ENCODE data around the gene LY6G6F. TPM values are rescaled to one million over a fixed set of nuclear protein-coding genes. Genes with fewer than 3 reads are reported as not detected.

Gene LY6G6F
- total RNA-seq, 1 donor from 2014 or later: not detected

DNA sequence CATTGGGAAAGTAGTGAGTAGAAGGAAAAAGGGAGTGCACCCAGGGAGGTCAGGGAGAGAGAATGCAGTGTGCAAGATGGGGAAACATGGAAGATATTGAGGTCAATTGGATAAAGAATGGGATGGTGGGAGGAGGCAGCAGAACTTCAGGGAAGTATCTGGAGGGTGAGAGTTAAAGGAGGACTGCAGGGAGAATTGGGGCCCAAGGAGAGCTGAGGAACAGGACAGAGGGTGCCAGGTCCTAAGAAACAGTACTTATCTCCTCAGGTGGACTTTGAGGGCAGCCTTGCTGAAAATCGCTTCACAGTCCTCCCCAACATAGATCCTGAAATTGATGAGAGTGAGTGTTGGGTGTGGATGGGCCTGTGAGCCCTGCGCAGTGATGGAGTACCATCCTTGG lies 51.6 kb downstream of the LY6G6F start:
- Mint-ChIP-seq H3K9me3 (ENCODE audit: unreplicated experiment) (no peaks in the 10 kb centered on the region), H3K4me3 (ENCODE audit: unreplicated experiment) (no peak overlapping the region), H3K27me3 (ENCODE audit: unreplicated experiment) (no peaks in the 10 kb centered on the region), H3K4me1 (ENCODE audit: unreplicated experiment) (peaks cover under 1% of the 10 kb centered on the region), H3K27ac (ENCODE audit: unreplicated experiment) (no peak overlapping the region), H3K36me3 (ENCODE audit: unreplicated experiment) (peaks cover 13% of the 10 kb centered on the region)
- TF ChIP-seq, protein P1, sequence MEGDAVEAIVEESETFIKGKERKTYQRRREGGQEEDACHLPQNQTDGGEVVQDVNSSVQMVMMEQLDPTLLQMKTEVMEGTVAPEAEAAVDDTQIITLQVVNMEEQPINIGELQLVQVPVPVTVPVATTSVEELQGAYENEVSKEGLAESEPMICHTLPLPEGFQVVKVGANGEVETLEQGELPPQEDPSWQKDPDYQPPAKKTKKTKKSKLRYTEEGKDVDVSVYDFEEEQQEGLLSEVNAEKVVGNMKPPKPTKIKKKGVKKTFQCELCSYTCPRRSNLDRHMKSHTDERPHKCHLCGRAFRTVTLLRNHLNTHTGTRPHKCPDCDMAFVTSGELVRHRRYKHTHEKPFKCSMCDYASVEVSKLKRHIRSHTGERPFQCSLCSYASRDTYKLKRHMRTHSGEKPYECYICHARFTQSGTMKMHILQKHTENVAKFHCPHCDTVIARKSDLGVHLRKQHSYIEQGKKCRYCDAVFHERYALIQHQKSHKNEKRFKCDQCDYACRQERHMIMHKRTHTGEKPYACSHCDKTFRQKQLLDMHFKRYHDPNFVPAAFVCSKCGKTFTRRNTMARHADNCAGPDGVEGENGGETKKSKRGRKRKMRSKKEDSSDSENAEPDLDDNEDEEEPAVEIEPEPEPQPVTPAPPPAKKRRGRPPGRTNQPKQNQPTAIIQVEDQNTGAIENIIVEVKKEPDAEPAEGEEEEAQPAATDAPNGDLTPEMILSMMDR (IDR thresholded peaks at IDR 0.05): no peak
- no peak for DNase-seq (ENCODE audit: extremely low spot score, unreplicated experiment)

Small RNA genes within 50 kb of the gene (microRNA-seq; reads per million reads assigned to microRNA genes)
- not detected for gene MIR4646 (ENCODE audit: unreplicated experiment)

Other genes with a start within 250 kb of the LY6G6F start
- gene MICB, start 208.7 kb upstream of the LY6G6F start, total RNA-seq: 12.1 and 13.8 TPM in 2 replicates
- gene MCCD1, start 177.9 kb upstream of the LY6G6F start, total RNA-seq: not detected in 2 replicates
- gene DDX39B, start 164.9 kb upstream of the LY6G6F start, total RNA-seq: 315 and 331 TPM in 2 replicates
- gene ATP6V1G2, start 160.3 kb upstream of the LY6G6F start, total RNA-seq: 8.8 and 9.0 TPM in 2 replicates
- 28.7 and 33.2 TPM in 2 replicates for gene NFKBIL1, start 159.3 kb upstream of the LY6G6F start, total RNA-seq
- not detected in 2 replicates for gene LTA, start 134.6 kb upstream of the LY6G6F start, total RNA-seq
- not detected in 2 replicates for gene TNF, start 131.3 kb upstream of the LY6G6F start, total RNA-seq
- gene LTB, start 124.4 kb upstream of the LY6G6F start, total RNA-seq: not detected in 2 replicates
- not detected in 2 replicates for gene LST1, start 120.6 kb upstream of the LY6G6F start, total RNA-seq
- gene NCR3, start 113.9 kb upstream of the LY6G6F start, total RNA-seq: not detected in 2 replicates
- gene AIF1, start 91.6 kb upstream of the LY6G6F start, total RNA-seq: not detected in 2 replicates
- 189 and 205 TPM in 2 replicates for gene PRRC2A, start 86.2 kb upstream of the LY6G6F start, total RNA-seq
- gene BAG6, start 54.2 kb upstream of the LY6G6F start, total RNA-seq: 382 and 386 TPM in 2 replicates
- gene APOM, start 51.0 kb upstream of the LY6G6F start, total RNA-seq: 2.2 and 4.0 TPM in 2 replicates
- gene C6orf47, start 46.1 kb upstream of the LY6G6F start, total RNA-seq: 21.5 and 23.0 TPM in 2 replicates
- gene GPANK1, start 41.9 kb upstream of the LY6G6F start, total RNA-seq: 17.0 and 18.7 TPM in 2 replicates
- gene CSNK2B, start 40.8 kb upstream of the LY6G6F start, total RNA-seq: 142 and 163 TPM in 2 replicates
- gene LY6G5B, start 36.9 kb upstream of the LY6G6F start, total RNA-seq: 14.0 and 17.6 TPM in 2 replicates
- 3.9 and 5.0 TPM in 2 replicates for gene LY6G5C, start 25.8 kb upstream of the LY6G6F start, total RNA-seq
- 46.6 and 50.5 TPM in 2 replicates for gene ABHD16A, start 3.5 kb upstream of the LY6G6F start, total RNA-seq
- gene LY6G6D, start 8.5 kb downstream of the LY6G6F start, total RNA-seq: not detected in 2 replicates
- gene LY6G6C, start 14.9 kb downstream of the LY6G6F start, total RNA-seq: not detected in 2 replicates
- gene MPIG6B, start 16.5 kb downstream of the LY6G6F start, total RNA-seq: not detected in 2 replicates
- gene DDAH2, start 22.4 kb downstream of the LY6G6F start, total RNA-seq: 91.4 and 96.3 TPM in 2 replicates
- 230 and 242 TPM in 2 replicates for gene CLIC1, start 29.7 kb downstream of the LY6G6F start, total RNA-seq
- 18.4 and 20.9 TPM in 2 replicates for gene MSH5, start 33.1 kb downstream of the LY6G6F start, total RNA-seq
- gene SAPCD1, start 55.8 kb downstream of the LY6G6F start, total RNA-seq: 2.5 and 3.4 TPM in 2 replicates
- 0.50 and 0.94 TPM in 2 replicates for gene VWA7, start 70.5 kb downstream of the LY6G6F start, total RNA-seq
- 73.0 and 73.4 TPM in 2 replicates for gene VARS1, start 88.9 kb downstream of the LY6G6F start, total RNA-seq
- gene LSM2, start 100.1 kb downstream of the LY6G6F start, total RNA-seq: 50.6 and 54.3 TPM in 2 replicates
- 1.1 and 1.7 TPM in 2 replicates for gene HSPA1L, start 108.4 kb downstream of the LY6G6F start, total RNA-seq
- 19.7 and 24.8 TPM in 2 replicates for gene HSPA1A, start 108.7 kb downstream of the LY6G6F start, total RNA-seq
- gene HSPA1B, start 120.9 kb downstream of the LY6G6F start, total RNA-seq: 65.5 and 65.8 TPM in 2 replicates
- gene NEU1, start 156.0 kb downstream of the LY6G6F start, total RNA-seq: 74.8 and 83.6 TPM in 2 replicates
- gene SLC44A4, start 172.1 kb downstream of the LY6G6F start, total RNA-seq: not detected in 2 replicates
- 62.4 and 66.7 TPM in 2 replicates for gene EHMT2, start 190.8 kb downstream of the LY6G6F start, total RNA-seq
- gene ZBTB12, start 195.2 kb downstream of the LY6G6F start, total RNA-seq: 8.3 and 8.8 TPM in 2 replicates
- gene C2, start 220.9 kb downstream of the LY6G6F start, total RNA-seq: 2.3 and 2.4 TPM in 2 replicates
- 4.2 and 6.9 TPM in 2 replicates for gene CFB, start 239.2 kb downstream of the LY6G6F start, total RNA-seq